HepG2 (cell line): ENCODE results near the gene KMT2E. TPM values are rescaled to one million over a fixed set of nuclear protein-coding genes. Genes with fewer than 3 reads are reported as not detected.

Source experiments
- ATF7-NPFF ChIP-seq: sonication (generic); formaldehyde crosslinking; IDR thresholded peaks from 2 replicates; pipeline ENCODE4 v1.8.1; 2023; ENCODE audit warnings: mild to moderate bottlenecking, low read depth, missing genetic modification reagents, moderate library complexity
- CAMTA2 ChIP-seq: sonication (generic); formaldehyde crosslinking; IDR thresholded peaks from 2 replicates; pipeline ENCODE4 v1.4.0; 2020; ENCODE audit warnings: mild to moderate bottlenecking, missing genetic modification reagents, borderline replicate concordance
- CEBPZ ChIP-seq: IDR thresholded peaks from 2 replicates; pipeline ENCODE4 v1.6.1; 2012; ENCODE audit warnings: low read length, improper control_type of control experiment
- KDM5B ChIP-seq: sonication (generic); formaldehyde crosslinking; IDR thresholded peaks from 2 replicates; pipeline ENCODE4 v1.4.0; 2020; ENCODE audit warnings: missing genetic modification reagents, mild to moderate bottlenecking, borderline replicate concordance
- KLF9 ChIP-seq: IDR thresholded peaks from 2 replicates; pipeline ENCODE4 v1.6.1; 2016; ENCODE audit warnings: low read depth
- LCORL ChIP-seq, 2 experiments: fragments of 450-650 bp in 1 of 2; sonication (generic) in 1 of 2; formaldehyde crosslinking in 1 of 2; IDR thresholded peaks; 2 replicates each; pipeline versions ENCODE4 v1.5.0 to v1.6.1; 2017 to 2020; ENCODE audit warnings: antibody characterized with exemption in 1 of 2, missing genetic modification reagents in 1 of 2
- NAIF1 ChIP-seq: sonication (generic); formaldehyde crosslinking; IDR thresholded peaks from 2 replicates; pipeline ENCODE4 v1.5.0; 2020; ENCODE audit warnings: mild to moderate bottlenecking, missing genetic modification reagents, borderline replicate concordance
- RNF219 ChIP-seq: sonication (generic); formaldehyde crosslinking; IDR thresholded peaks from 2 replicates; pipeline ENCODE4 v1.5.0; 2020; ENCODE audit warnings: mild to moderate bottlenecking, missing genetic modification reagents
- SPEN ChIP-seq: sonication (generic); formaldehyde crosslinking; IDR thresholded peaks from 2 replicates; pipeline ENCODE4 v1.5.1; 2020; ENCODE audit warnings: low read depth, mild to moderate bottlenecking, missing genetic modification reagents
- ZBTB10 ChIP-seq: sonication (generic); formaldehyde crosslinking; IDR thresholded peaks from 2 replicates; pipeline ENCODE4 v1.4.0; 2020; ENCODE audit warnings: missing genetic modification reagents, borderline replicate concordance
- ZBTB46 ChIP-seq: sonication (generic); formaldehyde crosslinking; IDR thresholded peaks from 2 replicates; pipeline ENCODE4 v1.4.0; 2020; ENCODE audit warnings: mild to moderate bottlenecking, missing genetic modification reagents, borderline replicate concordance
- ZFAT ChIP-seq: sonication (generic); formaldehyde crosslinking; conservative IDR thresholded peaks from 2 replicates; pipeline ENCODE4 v1.8.1; 2023; ENCODE audit warnings: missing genetic modification reagents, inconsistent platforms
- ZNF350 ChIP-seq: sonication (generic); formaldehyde crosslinking; IDR thresholded peaks from 2 replicates; pipeline ENCODE4 v1.4.0; 2020; ENCODE audit warnings: mild to moderate bottlenecking, low read depth, missing genetic modification reagents, borderline replicate concordance
- ZNF672 ChIP-seq: sonication (generic); formaldehyde crosslinking; IDR thresholded peaks from 2 replicates; pipeline ENCODE4 v1.8.1; 2022; ENCODE audit warnings: missing genetic modification reagents
- ZNF788 ChIP-seq: sonication (generic); formaldehyde crosslinking; IDR thresholded peaks from 2 replicates; pipeline ENCODE4 v1.5.0; 2020; ENCODE audit warnings: mild to moderate bottlenecking, missing genetic modification reagents, borderline replicate concordance
- ZNF790 ChIP-seq: sonication (generic); formaldehyde crosslinking; IDR thresholded peaks from 2 replicates; pipeline ENCODE4 v1.8.0; 2022; ENCODE audit warnings: missing genetic modification reagents, mild to moderate bottlenecking, borderline replicate concordance
- ZSCAN31 ChIP-seq: sonication (generic); formaldehyde crosslinking; IDR thresholded peaks from 2 replicates; pipeline ENCODE4 v1.5.0; 2020; ENCODE audit warnings: low read depth, mild to moderate bottlenecking, missing genetic modification reagents
- polyA plus RNA-seq, 8 experiments: library from polyadenylated mRNA; depleted of rRNA in 3 of 8; stranded (reverse) in 7 of 8; unstranded in 1 of 8; fragments of >200 nt; fragmentation: Illumina TruSeq in 4 of 8; extraction: Trizol in 4 of 8; gene quantifications; 2 replicates each; pipeline versions ENCODE4 v1.2.1 to v1.2.3, GENCODE V29; 2011 to 2016; ENCODE audit warnings: low read depth in 4 of 8, missing spikeins in 1 of 8, mixed read lengths in 1 of 8; ENCODE audit not compliant: insufficient read depth in 1 of 8
- total RNA-seq, 5 experiments: library from RNA; depleted of rRNA; stranded (reverse); fragments of >200 nt; fragmentation: Illumina TruSeq; extraction: Trizol; gene quantifications; 2 replicates each; pipeline ENCODE4 v1.2.3, GENCODE V29; 2016; ENCODE audit warnings: low read depth in 1 of 5

KMT2E gene
- total and polyA plus RNA-seq, 2 of the 13 experiments (the other 11 are each of a cell fraction or from before 2014, with no cell fraction given): 6.3 to 24.4 TPM

GRCh38 chr7:104983578-104984539 lies 30.1 kb upstream of the KMT2E start (continued):
- no peak for TF ChIP-seq ZBTB10 (CRISPR knock-in tag)
- TF ChIP-seq ZNF790 (CRISPR knock-in tag): no peak; the same call in 1 of the 2 replicates
- TF ChIP-seq SPEN (CRISPR knock-in tag): peak; percentile 76; the same call in 1 of the 2 replicates
- no peak for TF ChIP-seq RNF219 (CRISPR knock-in tag)
- TF ChIP-seq CEBPZ: no peak
- no peak for TF ChIP-seq NAIF1 (CRISPR knock-in tag)
- peak; percentile 65; the same call in 1 of the 2 replicates for TF ChIP-seq ZBTB46 (CRISPR knock-in tag)
- no peak for TF ChIP-seq LCORL (IDR thresholded peaks at IDR 0.05)
- peak; percentile 78 for TF ChIP-seq LCORL (CRISPR knock-in tag; IDR thresholded peaks at IDR 0.05)
- TF ChIP-seq ZNF788 (CRISPR knock-in tag): no peak; the same call in 1 of the 2 replicates
- peak; percentile 84 for TF ChIP-seq ZNF350 (CRISPR knock-in tag)
- TF ChIP-seq ZFAT: no peak
- peak; percentile 84 for TF ChIP-seq ATF7-NPFF (CRISPR knock-in tag)
- TF ChIP-seq ZNF672 (CRISPR knock-in tag): no peak
- TF ChIP-seq CAMTA2: no peak
- peak; percentile 81; the same call in 1 of the 2 replicates for TF ChIP-seq KDM5B (CRISPR knock-in tag)
- TF ChIP-seq KLF9 (CRISPR knock-in tag): no peak
- TF ChIP-seq ZSCAN31 (CRISPR knock-in tag): peak; percentile 39; the same call in 1 of the 2 replicates
